ENCODE results near the gene FN3K. TPM values are rescaled to one million over a fixed set of nuclear protein-coding genes. Genes with fewer than 3 reads are reported as not detected.

Gene FN3K
- total and polyA plus RNA-seq, 2 of the 8 experiments (the other 6 are each of a cell fraction or from before 2014, with no cell fraction given), result 0.88 to 14.2 TPM

GRCh38 chr17:82690786-82691489 is 44.5 kb upstream of the FN3K start (continued):
- no peak for TF ChIP-seq EGR1 (IDR thresholded peaks at IDR 0.05; ENCODE audit: borderline replicate concordance, low read depth, low read length)

Measured in H1 (cell line).